Uterus (tissue), 2 donors: ENCODE measurements around the gene HPF1.

Source experiments
- POLR2A ChIP-seq, 2 donors: fragments of 450-650 bp; IDR thresholded peaks; one replicate each; pipeline ENCODE4 v1.6.1; 2016; ENCODE audit warnings: antibody characterized with exemption in 2 of 2, mild to moderate bottlenecking in 1 of 2, moderate library complexity in 1 of 2
- TF ChIP-seq, protein P1 (sequence below), 4 experiments: fragments of 200-600 bp in 2 of 4; fragments of 450-650 bp in 2 of 4; sonication (generic) in 2 of 4; IDR thresholded peaks; one replicate each; pipeline ENCODE4 v1.5.1; 2016 to 2019; ENCODE audit warnings: antibody characterized with exemption in 4 of 4, mild to moderate bottlenecking in 2 of 4, moderate library complexity in 1 of 4

GRCh38 chr4:169765835-169766234, 8.1 kb upstream of the HPF1 start:
- TF ChIP-seq, protein P1, sequence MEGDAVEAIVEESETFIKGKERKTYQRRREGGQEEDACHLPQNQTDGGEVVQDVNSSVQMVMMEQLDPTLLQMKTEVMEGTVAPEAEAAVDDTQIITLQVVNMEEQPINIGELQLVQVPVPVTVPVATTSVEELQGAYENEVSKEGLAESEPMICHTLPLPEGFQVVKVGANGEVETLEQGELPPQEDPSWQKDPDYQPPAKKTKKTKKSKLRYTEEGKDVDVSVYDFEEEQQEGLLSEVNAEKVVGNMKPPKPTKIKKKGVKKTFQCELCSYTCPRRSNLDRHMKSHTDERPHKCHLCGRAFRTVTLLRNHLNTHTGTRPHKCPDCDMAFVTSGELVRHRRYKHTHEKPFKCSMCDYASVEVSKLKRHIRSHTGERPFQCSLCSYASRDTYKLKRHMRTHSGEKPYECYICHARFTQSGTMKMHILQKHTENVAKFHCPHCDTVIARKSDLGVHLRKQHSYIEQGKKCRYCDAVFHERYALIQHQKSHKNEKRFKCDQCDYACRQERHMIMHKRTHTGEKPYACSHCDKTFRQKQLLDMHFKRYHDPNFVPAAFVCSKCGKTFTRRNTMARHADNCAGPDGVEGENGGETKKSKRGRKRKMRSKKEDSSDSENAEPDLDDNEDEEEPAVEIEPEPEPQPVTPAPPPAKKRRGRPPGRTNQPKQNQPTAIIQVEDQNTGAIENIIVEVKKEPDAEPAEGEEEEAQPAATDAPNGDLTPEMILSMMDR (IDR thresholded peaks at IDR 0.05): no peak
- TF ChIP-seq POLR2A (IDR thresholded peaks at IDR 0.05): no peak
